ENCODE results near the gene POLR3E.

Gene POLR3E

GRCh38 chr16:22304411-22304810 is 7.2 kb downstream of the POLR3E start (continued):
- TF ChIP-seq PATZ1 (CRISPR knock-in tag; IDR thresholded peaks at IDR 0.05; ENCODE audit: borderline replicate concordance): no peak
- TF ChIP-seq TSHZ2 (CRISPR knock-in tag; IDR thresholded peaks at IDR 0.05): no peak
- no peak for TF ChIP-seq TCF4 (CRISPR knock-in tag; IDR thresholded peaks at IDR 0.05; ENCODE audit: borderline replicate concordance)
- no peak for TF ChIP-seq ESRRG (CRISPR knock-in tag; IDR thresholded peaks at IDR 0.05)
- TF ChIP-seq PPARA (CRISPR knock-in tag; IDR thresholded peaks at IDR 0.05; ENCODE audit: borderline replicate concordance): no peak
- TF ChIP-seq BACH2 (CRISPR knock-in tag; IDR thresholded peaks at IDR 0.05; ENCODE audit: borderline replicate concordance): no peak
- TF ChIP-seq RARB (CRISPR knock-in tag; IDR thresholded peaks at IDR 0.05): no peak
- no peak for TF ChIP-seq ZNF565 (CRISPR knock-in tag; conservative IDR thresholded peaks at IDR 0.05; ENCODE audit: low read depth)
- TF ChIP-seq ZFP30 (CRISPR knock-in tag; IDR thresholded peaks at IDR 0.05): no peak
- TF ChIP-seq ISL1 (CRISPR knock-in tag; IDR thresholded peaks at IDR 0.05): no peak

- no peak for TF ChIP-seq TOX (CRISPR knock-in tag; IDR thresholded peaks at IDR 0.05; ENCODE audit: borderline replicate concordance)
- no peak for TF ChIP-seq BACH2 (CRISPR knock-in tag; IDR thresholded peaks at IDR 0.05; ENCODE audit: borderline replicate concordance)
- no peak for TF ChIP-seq ZFP30 (CRISPR knock-in tag; IDR thresholded peaks at IDR 0.05)
- TF ChIP-seq CSDC2 (CRISPR knock-in tag; IDR thresholded peaks at IDR 0.05): no peak
- TF ChIP-seq ZNF565 (CRISPR knock-in tag; conservative IDR thresholded peaks at IDR 0.05; ENCODE audit: low read depth): no peak
- TF ChIP-seq RARB (CRISPR knock-in tag; IDR thresholded peaks at IDR 0.05): no peak
- TF ChIP-seq ARNTL (CRISPR knock-in tag; IDR thresholded peaks at IDR 0.05; ENCODE audit: borderline replicate concordance, low read depth): no peak
- TF ChIP-seq PPARA (CRISPR knock-in tag; IDR thresholded peaks at IDR 0.05; ENCODE audit: borderline replicate concordance): no peak
- TF ChIP-seq ZNF8 (CRISPR knock-in tag; IDR thresholded peaks at IDR 0.05): no peak
- no peak for TF ChIP-seq ZNF70 (CRISPR knock-in tag; IDR thresholded peaks at IDR 0.05)
- no peak for TF ChIP-seq SNAI2 (CRISPR knock-in tag; IDR thresholded peaks at IDR 0.05)
- TF ChIP-seq CREB5 (CRISPR knock-in tag; IDR thresholded peaks at IDR 0.05; ENCODE audit: low read depth): no peak
- TF ChIP-seq TCF4 (CRISPR knock-in tag; IDR thresholded peaks at IDR 0.05; ENCODE audit: borderline replicate concordance): no peak
- no peak for TF ChIP-seq GLIS3 (CRISPR knock-in tag; IDR thresholded peaks at IDR 0.05)
Observed at GRCh38 chr16:22306788-22307187, 9.6 kb downstream of the POLR3E start.

GRCh38 chr16:22307838-22308237 is 10.6 kb downstream of the POLR3E start:
- TF ChIP-seq ZNF565 (CRISPR knock-in tag; conservative IDR thresholded peaks at IDR 0.05; ENCODE audit: low read depth) (no peak), ZFP30 (CRISPR knock-in tag; IDR thresholded peaks at IDR 0.05) (no peak), PATZ1 (CRISPR knock-in tag; IDR thresholded peaks at IDR 0.05; ENCODE audit: borderline replicate concordance) (no peak), GLIS3 (CRISPR knock-in tag; IDR thresholded peaks at IDR 0.05) (no peak), TSHZ2 (CRISPR knock-in tag; IDR thresholded peaks at IDR 0.05) (no peak), OSR1 (CRISPR knock-in tag; IDR thresholded peaks at IDR 0.05) (no peak), ARNTL (CRISPR knock-in tag; IDR thresholded peaks at IDR 0.05; ENCODE audit: borderline replicate concordance, low read depth) (no peak), ISL1 (CRISPR knock-in tag; IDR thresholded peaks at IDR 0.05) (no peak), RARB (CRISPR knock-in tag; IDR thresholded peaks at IDR 0.05) (no peak)
- no peak for ATAC-seq

More at GRCh38 chr16:22306788-22307187, 9.6 kb downstream of the POLR3E start:
- ATAC-seq: no peak
